CD4-positive, alpha-beta T cell treated with Interleukin-15 for 1 hour (primary cell): ENCODE measurements around the gene KARS1.

Source experiments
- DNase-seq: peaks from one replicate; pipeline ENCODE4 v3.0.0-alpha.2; 2020

The KARS1 gene

GRCh38 chr16:75647492-75648264, at the start of gene KARS1, which contains the start of gene TERF2IP:
KARS1 (minus strand) TSS chr16:75647665; CDS start chr16:75647639, 26 bp downstream.
TERF2IP (plus strand) TSS chr16:75647773; CDS start chr16:75647883, 110 bp downstream.
- peak; percentile 96 for DNase-seq

GRCh38 chr16:75695708-75696107, 48.2 kb upstream of the KARS1 start:
- DNase-seq = no peak

- no peak for DNase-seq
Measured at GRCh38 chr16:75687361-75687760, 39.9 kb upstream of the KARS1 start.

GRCh38 chr16:75682308-75682707, 34.8 kb upstream of the KARS1 start:
- DNase-seq = no peak

- no peak for DNase-seq
Measured at GRCh38 chr16:75679366-75679765, 31.9 kb upstream of the KARS1 start.

- DNase-seq = no peak
Measured at GRCh38 chr16:75676909-75677308, 29.4 kb upstream of the KARS1 start, which contains the start of gene CPHXL2. CPHXL2 (minus strand) TSS chr16:75677009; CDS start chr16:75676999, 10 bp downstream.

GRCh38 chr16:75667503-75667902, 20.0 kb upstream of the KARS1 start:
- no peak for DNase-seq

- DNase-seq = no peak
Measured at GRCh38 chr16:75660726-75661302, 13.3 kb upstream of the KARS1 start.

GRCh38 chr16:75660321-75660720, 12.9 kb upstream of the KARS1 start:
- DNase-seq = no peak

GRCh38 chr16:75658175-75658574, 10.7 kb upstream of the KARS1 start:
- no peak for DNase-seq

GRCh38 chr16:75653922-75654321, 6.5 kb upstream of the KARS1 start:
- DNase-seq = no peak

- peak; percentile 84 for DNase-seq
Measured at GRCh38 chr16:75648265-75649076, 1.0 kb upstream of the KARS1 start.

- DNase-seq = no peak
Measured at GRCh38 chr16:75647112-75647491, 363 bp downstream of the KARS1 start.

GRCh38 chr16:75644240-75645012, 3.0 kb downstream of the KARS1 start:
- DNase-seq = no peak

- DNase-seq = no peak
Measured at GRCh38 chr16:75640598-75640997, 6.9 kb downstream of the KARS1 start.

- DNase-seq = no peak
Measured at GRCh38 chr16:75635036-75635435, 12.4 kb downstream of the KARS1 start.

GRCh38 chr16:75632857-75633256, 14.6 kb downstream of the KARS1 start:
- no peak for DNase-seq

- DNase-seq = no peak
Measured at GRCh38 chr16:75630052-75630451, 17.4 kb downstream of the KARS1 start.

GRCh38 chr16:75629132-75629531, 18.3 kb downstream of the KARS1 start:
- DNase-seq = no peak

GRCh38 chr16:75628351-75628750, 19.1 kb downstream of the KARS1 start:
- DNase-seq = no peak

- DNase-seq = no peak
Measured at GRCh38 chr16:75627851-75628250, 19.6 kb downstream of the KARS1 start.

GRCh38 chr16:75626806-75627205, 20.7 kb downstream of the KARS1 start:
- no peak for DNase-seq

GRCh38 chr16:75624921-75625334, 22.5 kb downstream of the KARS1 start:
- no peak for DNase-seq
